ENCODE data around the gene NACC2. TPM values are rescaled to one million over a fixed set of nuclear protein-coding genes. Genes with fewer than 3 reads are reported as not detected.

The NACC2 gene
- total RNA-seq, 1 donor from 2014 or later = 4.5 TPM

DNA sequence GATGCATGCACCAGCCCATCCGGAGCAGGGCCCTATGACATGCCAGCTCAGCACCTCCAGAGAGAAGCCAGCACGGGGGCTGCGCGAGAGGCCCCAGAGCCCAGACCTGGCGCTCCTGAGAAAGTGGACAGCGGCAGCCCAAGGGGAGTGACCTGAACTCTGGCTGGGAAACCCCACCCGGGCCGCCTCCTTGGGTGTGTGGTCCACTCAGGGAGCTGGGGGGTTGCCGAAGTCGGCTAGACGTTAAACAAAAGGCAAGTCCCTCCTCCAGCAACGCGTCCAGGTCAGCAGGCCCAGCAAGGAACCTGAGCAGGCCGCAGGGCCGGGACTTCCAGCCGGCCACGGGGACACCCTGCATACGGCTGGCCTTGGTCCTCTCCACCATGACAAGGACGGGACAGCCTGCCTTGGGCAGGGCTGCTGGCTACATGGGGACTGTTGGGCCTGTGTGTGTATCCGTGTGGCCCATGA is 35.7 kb downstream of the NACC2 start:
- Mint-ChIP-seq H3K4me3 (no peak overlapping the region), H3K4me1 (peaks cover 24% of the 10 kb centered on the region), H3K9me3 (no peaks in the 10 kb centered on the region), H3K27ac (no peak overlapping the region), H3K27me3 (ENCODE audit: insufficient read depth, low read depth) (peaks cover 2% of the 10 kb centered on the region), H3K36me3 (no peaks in the 10 kb centered on the region)
- Histone ChIP-seq H3K27me3 (no peaks in the 10 kb centered on the region), H4K20me1 (ENCODE audit: low read depth) (peaks cover 18% of the 10 kb centered on the region), H3K9ac (no peak overlapping the region), H3K27ac (no peak overlapping the region), H2AFZ (replicated peaks) (no peak overlapping the region), H3K9me3 (ENCODE audit: low read depth) (no peaks in the 10 kb centered on the region), H3F3A (ENCODE audit: low read depth) (peaks cover under 1% of the 10 kb centered on the region), H3K4me1 (peaks cover 20% of the 10 kb centered on the region), H3K4me2 (no peak overlapping the region), H3K79me2 (ENCODE audit: low read depth) (no peaks in the 10 kb centered on the region), H3K4me3 (no peak overlapping the region), H3K36me3 (no peaks in the 10 kb centered on the region)
- DNase-seq (ENCODE audit: low spot score) = peak; percentile 46
- no peak for TF ChIP-seq EZH2phosphoT487 (IDR thresholded peaks at IDR 0.05)
- no peak for TF ChIP-seq EZH2 (IDR thresholded peaks at IDR 0.05)
- TF ChIP-seq CTCF (IDR thresholded peaks at IDR 0.05) = no peak

GRCh38 chr9:136058801-136059302 is 36.2 kb downstream of the NACC2 start:
- Mint-ChIP-seq H3K9me3 (no peaks in the 10 kb centered on the region), H3K27ac (peak overlapping the region; percentile 26), H3K27me3 (ENCODE audit: insufficient read depth, low read depth) (peaks cover 2% of the 10 kb centered on the region), H3K4me3 (no peak overlapping the region), H3K4me1 (peaks cover 24% of the 10 kb centered on the region), H3K36me3 (no peaks in the 10 kb centered on the region)
- H3K4me1 ChIP-seq = peaks cover 25% of the 10 kb centered on the region
- H4K20me1 ChIP-seq (ENCODE audit: low read depth) = peaks cover 21% of the 10 kb centered on the region
- H3K36me3 ChIP-seq = no peaks in the 10 kb centered on the region
- H3K4me3 ChIP-seq = no peak overlapping the region
- H3K27ac ChIP-seq = no peak overlapping the region
- H3K79me2 ChIP-seq (ENCODE audit: low read depth) = no peaks in the 10 kb centered on the region
- H3F3A ChIP-seq (ENCODE audit: low read depth) = peaks cover 6% of the 10 kb centered on the region
- no peak overlapping the region for H2AFZ ChIP-seq (replicated peaks)
- H3K4me2 ChIP-seq = no peak overlapping the region
- no peak for DNase-seq (ENCODE audit: low spot score)
- TF ChIP-seq EZH2 (IDR thresholded peaks at IDR 0.05) = no peak
- TF ChIP-seq CTCF (IDR thresholded peaks at IDR 0.05) = no peak
- TF ChIP-seq EZH2phosphoT487 (IDR thresholded peaks at IDR 0.05) = no peak
- no peak overlapping the region for H3K9ac ChIP-seq
- no peaks in the 10 kb centered on the region for H3K9me3 ChIP-seq (ENCODE audit: low read depth)
- H3K27me3 ChIP-seq = no peaks in the 10 kb centered on the region

DNA sequence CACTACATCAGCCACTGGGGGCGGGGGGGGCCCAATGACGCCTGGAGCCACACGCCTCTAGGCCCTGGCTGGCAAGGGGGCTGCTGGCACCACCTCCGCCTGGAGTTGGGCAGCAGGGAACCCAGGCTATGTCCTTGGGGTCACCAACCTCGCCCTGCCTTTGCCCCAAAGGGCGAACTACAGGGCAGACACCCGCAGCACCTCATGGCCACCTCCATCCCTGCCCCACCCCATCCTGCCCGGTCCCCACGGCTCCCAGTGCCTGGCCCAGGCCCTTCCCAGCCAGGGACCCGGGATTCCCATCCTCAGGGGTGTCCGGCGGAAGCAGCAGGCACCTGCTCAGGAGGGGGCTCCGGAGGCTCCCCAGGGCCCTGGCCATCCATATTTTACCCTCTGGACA is 37.0 kb downstream of the NACC2 start:
- Histone ChIP-seq H3K27ac (no peak overlapping the region), H3F3A (ENCODE audit: low read depth) (peaks cover 14% of the 10 kb centered on the region), H3K36me3 (no peaks in the 10 kb centered on the region), H2AFZ (replicated peaks) (no peak overlapping the region), H3K27me3 (no peaks in the 10 kb centered on the region), H4K20me1 (ENCODE audit: low read depth) (peaks cover 29% of the 10 kb centered on the region), H3K4me1 (peaks cover 33% of the 10 kb centered on the region), H3K9ac (no peak overlapping the region), H3K9me3 (ENCODE audit: low read depth) (no peaks in the 10 kb centered on the region), H3K4me2 (no peak overlapping the region), H3K4me3 (no peak overlapping the region), H3K79me2 (ENCODE audit: low read depth) (no peaks in the 10 kb centered on the region)
- Mint-ChIP-seq H3K9me3 (no peaks in the 10 kb centered on the region), H3K27ac (no peak overlapping the region), H3K36me3 (no peaks in the 10 kb centered on the region), H3K4me1 (peaks cover 28% of the 10 kb centered on the region), H3K27me3 (ENCODE audit: insufficient read depth, low read depth) (peaks cover 2% of the 10 kb centered on the region), H3K4me3 (no peak overlapping the region)
- no peak for TF ChIP-seq EZH2phosphoT487 (IDR thresholded peaks at IDR 0.05)
- TF ChIP-seq CTCF (IDR thresholded peaks at IDR 0.05) = no peak
- no peak for TF ChIP-seq EZH2 (IDR thresholded peaks at IDR 0.05)
- no peak for DNase-seq (ENCODE audit: low spot score)

Measured in neural progenitor cell (in vitro differentiated cells).